HepG2 (cell line): ENCODE measurements around the gene ATG7. TPM values are rescaled to one million over a fixed set of nuclear protein-coding genes. Genes with fewer than 3 reads are reported as not detected.

Experiments
- AGO2 ChIP-seq: fragments of 200-400 bp; formaldehyde crosslinking; optimal IDR thresholded peaks from 2 replicates; pipeline ENCODE3; 2017; ENCODE audit warnings: mild to moderate bottlenecking, low read depth, low read length, moderate library complexity
- CAMTA2 ChIP-seq: sonication (generic); formaldehyde crosslinking; IDR thresholded peaks from 2 replicates; pipeline ENCODE4 v1.4.0; 2020; ENCODE audit warnings: mild to moderate bottlenecking, missing genetic modification reagents, borderline replicate concordance
- EHMT2 ChIP-seq: fragments of 200-600 bp; sonication (generic); IDR thresholded peaks from 2 replicates; pipeline ENCODE4 v1.7.0; 2017; ENCODE audit warnings: antibody characterized with exemption, low read depth, low read length, borderline replicate concordance
- ELF1 ChIP-seq: sonication (generic); formaldehyde crosslinking; IDR thresholded peaks from 2 replicates; pipeline ENCODE4 v1.4.0; 2020; ENCODE audit warnings: missing genetic modification reagents
- KLF11 ChIP-seq: IDR thresholded peaks from 2 replicates; pipeline ENCODE4 v1.6.1; 2016; ENCODE audit warnings: missing compliant biosample characterization
- KLF9 ChIP-seq: IDR thresholded peaks from 2 replicates; pipeline ENCODE4 v1.6.1; 2016; ENCODE audit warnings: low read depth
- MAF1 ChIP-seq: sonication (generic); formaldehyde crosslinking; IDR thresholded peaks from 2 replicates; pipeline ENCODE4 v1.5.0; 2020; ENCODE audit warnings: missing genetic modification reagents, borderline replicate concordance
- MYNN ChIP-seq: sonication (generic); formaldehyde crosslinking; IDR thresholded peaks from 2 replicates; pipeline ENCODE4 v1.4.0; 2020; ENCODE audit warnings: mild to moderate bottlenecking, low read depth, missing genetic modification reagents
- NCOA2 ChIP-seq: sonication (generic); formaldehyde crosslinking; IDR thresholded peaks from 2 replicates; pipeline ENCODE4 v1.8.0; 2022; ENCODE audit warnings: inconsistent platforms
- PAF1 ChIP-seq: IDR thresholded peaks from 2 replicates; pipeline ENCODE4 v1.6.1; 2016; ENCODE audit warnings: missing genetic modification reagents, missing compliant biosample characterization
- RBM22 ChIP-seq: fragments of 200-400 bp; formaldehyde crosslinking; optimal IDR thresholded peaks from 2 replicates; pipeline ENCODE3; 2017; ENCODE audit warnings: mild to moderate bottlenecking, low read length, moderate library complexity
- TCF7 ChIP-seq: sonication (generic); IDR thresholded peaks from 2 replicates; pipeline ENCODE4 v1.6.1; 2016; ENCODE audit warnings: antibody characterized with exemption, low read depth
- ZNF232 ChIP-seq: sonication (generic); formaldehyde crosslinking; IDR thresholded peaks from 2 replicates; pipeline ENCODE4 v1.4.0; 2020; ENCODE audit warnings: missing genetic modification reagents, borderline replicate concordance
- ZNF577 ChIP-seq: sonication (generic); formaldehyde crosslinking; IDR thresholded peaks from 2 replicates; pipeline ENCODE4 v1.4.0; 2020; ENCODE audit warnings: mild to moderate bottlenecking, low read depth, missing genetic modification reagents, borderline replicate concordance
- polyA plus RNA-seq, 8 experiments: library from polyadenylated mRNA; depleted of rRNA in 3 of 8; stranded (reverse) in 7 of 8; unstranded in 1 of 8; fragments of >200 nt; fragmentation: Illumina TruSeq in 4 of 8; extraction: Trizol in 4 of 8; gene quantifications; 2 replicates each; pipeline versions ENCODE4 v1.2.1 to v1.2.3, GENCODE V29; 2011 to 2016; ENCODE audit warnings: low read depth in 4 of 8, missing spikeins in 1 of 8, mixed read lengths in 1 of 8; ENCODE audit not compliant: insufficient read depth in 1 of 8
- total RNA-seq, 5 experiments: library from RNA; depleted of rRNA; stranded (reverse); fragments of >200 nt; fragmentation: Illumina TruSeq; extraction: Trizol; gene quantifications; 2 replicates each; pipeline ENCODE4 v1.2.3, GENCODE V29; 2016; ENCODE audit warnings: low read depth in 1 of 5
- TF ChIP-seq, protein P1 (sequence below): sonication (generic); formaldehyde crosslinking; IDR thresholded peaks from 2 replicates; pipeline ENCODE4 v1.5.0; 2020; ENCODE audit warnings: mild to moderate bottlenecking, missing genetic modification reagents, borderline replicate concordance
- TF ChIP-seq, protein P2 (sequence below): fragments of 450-650 bp; IDR thresholded peaks from 2 replicates; pipeline ENCODE4 v1.6.1; 2016
- TF ChIP-seq, protein P3 (sequence below): sonication (generic); formaldehyde crosslinking; IDR thresholded peaks from 2 replicates; pipeline ENCODE4 v1.5.0; 2020; ENCODE audit warnings: missing genetic modification reagents
- TF ChIP-seq, protein P4 (sequence below): IDR thresholded peaks from 2 replicates; pipeline ENCODE4 v1.6.1; 2016; ENCODE audit warnings: control low read depth

Gene ATG7
- total and polyA plus RNA-seq, 2 of the 13 experiments (the other 11 are each of a cell fraction or from before 2014, with no cell fraction given): 7.8 to 22.1 TPM

DNA sequence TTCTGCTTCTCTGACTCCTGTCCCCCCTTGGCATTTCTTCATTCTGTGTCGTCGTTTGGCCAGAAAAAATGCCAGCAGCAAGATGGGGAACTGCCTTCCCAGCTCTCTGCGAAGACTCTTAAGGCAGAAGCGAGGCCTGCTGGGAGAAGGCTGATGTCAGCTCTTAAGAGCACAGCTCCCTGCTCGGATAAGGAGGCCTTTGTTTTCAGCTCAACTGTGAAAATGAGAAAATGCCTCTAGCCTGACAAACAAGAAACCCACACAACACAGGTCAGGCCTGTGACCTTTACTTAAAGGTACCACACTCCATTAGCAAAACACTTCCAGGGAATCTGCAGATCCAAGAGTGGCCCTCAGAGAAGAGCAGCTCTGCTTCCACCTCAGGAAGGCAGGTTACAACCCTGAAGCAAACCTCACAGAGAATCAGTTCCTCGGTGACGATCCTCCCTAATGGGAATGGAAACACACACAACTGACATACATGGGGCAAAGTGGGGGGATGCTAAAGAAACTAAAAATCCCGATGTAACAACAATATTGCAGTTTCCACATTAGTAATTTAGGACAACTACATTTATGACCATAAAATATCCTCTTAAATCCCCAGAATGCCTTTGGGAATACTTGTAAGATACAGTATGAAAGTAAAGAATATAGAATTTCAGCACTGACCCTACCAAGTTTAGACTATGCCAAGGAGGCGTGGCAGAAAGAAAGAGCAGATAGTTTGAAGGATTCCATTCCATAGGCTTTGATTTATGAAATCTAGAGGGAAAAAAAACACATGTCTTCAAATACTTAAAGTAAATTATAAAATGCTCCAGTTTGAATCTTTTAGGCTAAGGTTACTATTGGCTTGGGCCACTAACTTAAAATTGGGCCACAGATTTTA, 319.4 kb downstream of the ATG7 start (continued):
- TF ChIP-seq, protein P1, sequence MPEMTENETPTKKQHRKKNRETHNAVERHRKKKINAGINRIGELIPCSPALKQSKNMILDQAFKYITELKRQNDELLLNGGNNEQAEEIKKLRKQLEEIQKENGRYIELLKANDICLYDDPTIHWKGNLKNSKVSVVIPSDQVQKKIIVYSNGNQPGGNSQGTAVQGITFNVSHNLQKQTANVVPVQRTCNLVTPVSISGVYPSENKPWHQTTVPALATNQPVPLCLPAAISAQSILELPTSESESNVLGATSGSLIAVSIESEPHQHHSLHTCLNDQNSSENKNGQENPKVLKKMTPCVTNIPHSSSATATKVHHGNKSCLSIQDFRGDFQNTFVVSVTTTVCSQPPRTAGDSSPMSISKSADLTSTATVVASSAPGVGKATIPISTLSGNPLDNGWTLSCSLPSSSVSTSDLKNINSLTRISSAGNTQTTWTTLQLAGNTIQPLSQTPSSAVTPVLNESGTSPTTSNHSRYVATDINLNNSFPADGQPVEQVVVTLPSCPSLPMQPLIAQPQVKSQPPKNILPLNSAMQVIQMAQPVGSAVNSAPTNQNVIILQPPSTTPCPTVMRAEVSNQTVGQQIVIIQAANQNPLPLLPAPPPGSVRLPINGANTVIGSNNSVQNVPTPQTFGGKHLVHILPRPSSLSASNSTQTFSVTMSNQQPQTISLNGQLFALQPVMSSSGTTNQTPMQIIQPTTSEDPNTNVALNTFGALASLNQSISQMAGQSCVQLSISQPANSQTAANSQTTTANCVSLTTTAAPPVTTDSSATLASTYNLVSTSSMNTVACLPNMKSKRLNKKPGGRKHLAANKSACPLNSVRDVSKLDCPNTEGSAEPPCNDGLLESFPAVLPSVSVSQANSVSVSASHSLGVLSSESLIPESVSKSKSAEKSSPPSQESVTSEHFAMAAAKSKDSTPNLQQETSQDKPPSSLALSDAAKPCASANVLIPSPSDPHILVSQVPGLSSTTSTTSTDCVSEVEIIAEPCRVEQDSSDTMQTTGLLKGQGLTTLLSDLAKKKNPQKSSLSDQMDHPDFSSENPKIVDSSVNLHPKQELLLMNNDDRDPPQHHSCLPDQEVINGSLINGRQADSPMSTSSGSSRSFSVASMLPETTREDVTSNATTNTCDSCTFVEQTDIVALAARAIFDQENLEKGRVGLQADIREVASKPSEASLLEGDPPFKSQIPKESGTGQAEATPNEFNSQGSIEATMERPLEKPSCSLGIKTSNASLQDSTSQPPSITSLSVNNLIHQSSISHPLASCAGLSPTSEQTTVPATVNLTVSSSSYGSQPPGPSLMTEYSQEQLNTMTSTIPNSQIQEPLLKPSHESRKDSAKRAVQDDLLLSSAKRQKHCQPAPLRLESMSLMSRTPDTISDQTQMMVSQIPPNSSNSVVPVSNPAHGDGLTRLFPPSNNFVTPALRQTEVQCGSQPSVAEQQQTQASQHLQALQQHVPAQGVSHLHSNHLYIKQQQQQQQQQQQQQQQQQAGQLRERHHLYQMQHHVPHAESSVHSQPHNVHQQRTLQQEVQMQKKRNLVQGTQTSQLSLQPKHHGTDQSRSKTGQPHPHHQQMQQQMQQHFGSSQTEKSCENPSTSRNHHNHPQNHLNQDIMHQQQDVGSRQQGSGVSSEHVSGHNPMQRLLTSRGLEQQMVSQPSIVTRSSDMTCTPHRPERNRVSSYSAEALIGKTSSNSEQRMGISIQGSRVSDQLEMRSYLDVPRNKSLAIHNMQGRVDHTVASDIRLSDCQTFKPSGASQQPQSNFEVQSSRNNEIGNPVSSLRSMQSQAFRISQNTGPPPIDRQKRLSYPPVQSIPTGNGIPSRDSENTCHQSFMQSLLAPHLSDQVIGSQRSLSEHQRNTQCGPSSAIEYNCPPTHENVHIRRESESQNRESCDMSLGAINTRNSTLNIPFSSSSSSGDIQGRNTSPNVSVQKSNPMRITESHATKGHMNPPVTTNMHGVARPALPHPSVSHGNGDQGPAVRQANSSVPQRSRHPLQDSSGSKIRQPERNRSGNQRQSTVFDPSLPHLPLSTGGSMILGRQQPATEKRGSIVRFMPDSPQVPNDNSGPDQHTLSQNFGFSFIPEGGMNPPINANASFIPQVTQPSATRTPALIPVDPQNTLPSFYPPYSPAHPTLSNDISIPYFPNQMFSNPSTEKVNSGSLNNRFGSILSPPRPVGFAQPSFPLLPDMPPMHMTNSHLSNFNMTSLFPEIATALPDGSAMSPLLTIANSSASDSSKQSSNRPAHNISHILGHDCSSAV (CRISPR knock-in tag): no peak
- no peak for TF ChIP-seq MAF1
- 0 out of 2 replicates have a peak, but pooled peaks have one; percentile 20 for TF ChIP-seq KLF11 (CRISPR knock-in tag)
- TF ChIP-seq, protein P2, sequence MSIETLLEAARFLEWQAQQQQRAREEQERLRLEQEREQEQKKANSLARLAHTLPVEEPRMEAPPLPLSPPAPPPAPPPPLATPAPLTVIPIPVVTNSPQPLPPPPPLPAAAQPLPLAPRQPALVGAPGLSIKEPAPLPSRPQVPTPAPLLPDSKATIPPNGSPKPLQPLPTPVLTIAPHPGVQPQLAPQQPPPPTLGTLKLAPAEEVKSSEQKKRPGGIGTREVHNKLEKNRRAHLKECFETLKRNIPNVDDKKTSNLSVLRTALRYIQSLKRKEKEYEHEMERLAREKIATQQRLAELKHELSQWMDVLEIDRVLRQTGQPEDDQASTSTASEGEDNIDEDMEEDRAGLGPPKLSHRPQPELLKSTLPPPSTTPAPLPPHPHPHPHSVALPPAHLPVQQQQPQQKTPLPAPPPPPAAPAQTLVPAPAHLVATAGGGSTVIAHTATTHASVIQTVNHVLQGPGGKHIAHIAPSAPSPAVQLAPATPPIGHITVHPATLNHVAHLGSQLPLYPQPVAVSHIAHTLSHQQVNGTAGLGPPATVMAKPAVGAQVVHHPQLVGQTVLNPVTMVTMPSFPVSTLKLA: no peak
- no peak for TF ChIP-seq ELF1 (CRISPR knock-in tag)
- TF ChIP-seq PAF1 (CRISPR knock-in tag): no peak
- peak; percentile 95; the same call in 1 of the 2 replicates for TF ChIP-seq MYNN (CRISPR knock-in tag)
- TF ChIP-seq NCOA2 (CRISPR knock-in tag): no peak; the same call in 1 of the 2 replicates
- TF ChIP-seq RBM22: no peak
- no peak for TF ChIP-seq AGO2
- no peak for TF ChIP-seq TCF7
- TF ChIP-seq EHMT2: no peak
- no peak for TF ChIP-seq ZNF577 (CRISPR knock-in tag)
- TF ChIP-seq ZNF232: no peak
- TF ChIP-seq, protein P3, sequence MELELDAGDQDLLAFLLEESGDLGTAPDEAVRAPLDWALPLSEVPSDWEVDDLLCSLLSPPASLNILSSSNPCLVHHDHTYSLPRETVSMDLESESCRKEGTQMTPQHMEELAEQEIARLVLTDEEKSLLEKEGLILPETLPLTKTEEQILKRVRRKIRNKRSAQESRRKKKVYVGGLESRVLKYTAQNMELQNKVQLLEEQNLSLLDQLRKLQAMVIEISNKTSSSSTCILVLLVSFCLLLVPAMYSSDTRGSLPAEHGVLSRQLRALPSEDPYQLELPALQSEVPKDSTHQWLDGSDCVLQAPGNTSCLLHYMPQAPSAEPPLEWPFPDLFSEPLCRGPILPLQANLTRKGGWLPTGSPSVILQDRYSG (CRISPR knock-in tag): no peak
- TF ChIP-seq, protein P4, sequence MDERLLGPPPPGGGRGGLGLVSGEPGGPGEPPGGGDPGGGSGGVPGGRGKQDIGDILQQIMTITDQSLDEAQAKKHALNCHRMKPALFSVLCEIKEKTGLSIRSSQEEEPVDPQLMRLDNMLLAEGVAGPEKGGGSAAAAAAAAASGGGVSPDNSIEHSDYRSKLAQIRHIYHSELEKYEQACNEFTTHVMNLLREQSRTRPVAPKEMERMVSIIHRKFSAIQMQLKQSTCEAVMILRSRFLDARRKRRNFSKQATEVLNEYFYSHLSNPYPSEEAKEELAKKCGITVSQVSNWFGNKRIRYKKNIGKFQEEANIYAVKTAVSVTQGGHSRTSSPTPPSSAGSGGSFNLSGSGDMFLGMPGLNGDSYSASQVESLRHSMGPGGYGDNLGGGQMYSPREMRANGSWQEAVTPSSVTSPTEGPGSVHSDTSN (CRISPR knock-in tag): no peak
- TF ChIP-seq KLF9: no peak
- TF ChIP-seq CAMTA2: no peak
